Thoracic aorta (tissue), 2 donors: ENCODE measurements around the gene MRM1. TPM values are rescaled to one million over a fixed set of nuclear protein-coding genes. Genes with fewer than 3 reads are reported as not detected.

Experiments used
- ATAC-seq: fragments of 150-250 bp; one replicate; pipeline ENCODE4 v1.8.0; 2017; ENCODE audit warnings: low read depth; ENCODE audit not compliant: insufficient number of reproducible peaks, low FRiP score
- DNase-seq: peaks from one replicate; pipeline ENCODE4 v3.0.0-alpha.2; 2020; ENCODE audit warnings: low spot score
- H3K27ac ChIP-seq, 2 donors: fragments of 200-600 bp; sonication (generic); 1 replicate in 1 of 2; 2 replicates in 1 of 2; pipeline ENCODE4 v1.5.1; 2016; ENCODE audit warnings: mild to moderate bottlenecking in 2 of 2, moderate library complexity in 2 of 2
- H3K27me3 ChIP-seq: fragments of 200-600 bp; sonication (generic); replicated peaks from 2 replicates; pipeline ENCODE4 v1.6.0; 2016; ENCODE audit warnings: mild to moderate bottlenecking; ENCODE audit not compliant: insufficient read depth
- H3K36me3 ChIP-seq: fragments of 200-600 bp; sonication (generic); one replicate; pipeline ENCODE4 v1.5.1; 2016
- H3K4me1 ChIP-seq, 2 donors: fragments of 200-600 bp; sonication (generic); 1 replicate in 1 of 2; 2 replicates in 1 of 2; pipeline versions ENCODE4 v1.5.1 to v1.6.0; 2016; ENCODE audit warnings: low read depth in 2 of 2, mild to moderate bottlenecking in 1 of 2; ENCODE audit not compliant: control insufficient read depth in 1 of 2
- H3K4me3 ChIP-seq: fragments of 200-600 bp; sonication (generic); 2 replicates; pipeline ENCODE4 v1.5.1; 2016; ENCODE audit warnings: mild to moderate bottlenecking
- H3K9me3 ChIP-seq: fragments of 200-600 bp; sonication (generic); 2 replicates; pipeline ENCODE4 v1.5.1; 2016
- total RNA-seq, 2 donors: library from RNA; depleted of rRNA; stranded (reverse); fragments of >200 nt; gene quantifications; one replicate each; pipeline versions ENCODE4 v1.1.0 to v1.2.3, GENCODE V29; 2016
- TF ChIP-seq, protein P1 (sequence below): fragments of 200-600 bp; sonication (generic); IDR thresholded peaks from one replicate; pipeline ENCODE4 v1.5.1; 2019; ENCODE audit warnings: antibody characterized with exemption

MRM1 gene
- total RNA-seq, 2 donors from 2014 or later: 3.8 to 3.9 TPM

DNA sequence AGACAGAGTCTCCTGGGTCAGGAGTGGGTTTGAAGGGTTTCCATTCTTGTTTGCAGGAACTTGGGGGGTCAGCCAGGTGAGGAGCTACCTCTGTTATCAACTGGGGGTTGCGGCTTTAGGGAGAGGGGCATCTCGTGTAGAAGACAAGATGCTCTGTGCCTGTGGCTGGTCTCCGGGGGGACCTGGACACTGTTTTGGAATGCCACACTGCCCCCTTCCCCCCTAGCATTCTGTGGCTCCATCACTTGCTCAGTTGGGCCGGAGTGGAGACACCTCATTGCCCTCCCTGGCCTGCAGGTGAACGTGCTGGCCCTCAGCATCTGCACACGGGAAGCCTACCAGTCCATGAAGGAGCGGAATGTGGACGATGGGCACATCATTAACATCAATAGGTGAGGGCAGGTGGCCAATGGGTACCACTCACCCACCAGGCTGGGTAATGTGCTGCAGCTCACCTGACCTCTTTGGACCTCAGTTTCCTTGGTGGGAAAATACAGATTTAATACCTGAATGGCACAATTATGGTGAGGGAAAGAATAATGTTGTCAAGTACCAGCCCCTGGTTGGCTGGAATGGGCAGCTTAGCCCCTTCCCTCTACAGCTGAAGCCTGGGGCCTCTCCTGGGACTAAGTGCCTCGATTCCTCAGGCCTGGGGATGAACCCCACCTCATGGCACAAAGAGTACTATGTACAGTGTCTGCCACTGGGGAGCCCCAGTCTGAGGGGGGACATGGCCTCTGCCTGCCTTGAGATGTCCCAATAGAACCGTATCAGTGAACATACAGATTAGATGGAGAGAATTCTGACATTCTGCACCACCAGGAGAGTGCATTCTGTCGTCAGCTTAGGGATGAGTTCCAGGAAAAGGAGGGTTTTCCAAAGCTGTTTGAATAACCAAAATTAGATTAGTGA is 3.3 kb upstream of the MRM1 start:
- H3K36me3 ChIP-seq: no peaks in the 10 kb centered on the region
- DNase-seq: no peak
- TF ChIP-seq, protein P1, sequence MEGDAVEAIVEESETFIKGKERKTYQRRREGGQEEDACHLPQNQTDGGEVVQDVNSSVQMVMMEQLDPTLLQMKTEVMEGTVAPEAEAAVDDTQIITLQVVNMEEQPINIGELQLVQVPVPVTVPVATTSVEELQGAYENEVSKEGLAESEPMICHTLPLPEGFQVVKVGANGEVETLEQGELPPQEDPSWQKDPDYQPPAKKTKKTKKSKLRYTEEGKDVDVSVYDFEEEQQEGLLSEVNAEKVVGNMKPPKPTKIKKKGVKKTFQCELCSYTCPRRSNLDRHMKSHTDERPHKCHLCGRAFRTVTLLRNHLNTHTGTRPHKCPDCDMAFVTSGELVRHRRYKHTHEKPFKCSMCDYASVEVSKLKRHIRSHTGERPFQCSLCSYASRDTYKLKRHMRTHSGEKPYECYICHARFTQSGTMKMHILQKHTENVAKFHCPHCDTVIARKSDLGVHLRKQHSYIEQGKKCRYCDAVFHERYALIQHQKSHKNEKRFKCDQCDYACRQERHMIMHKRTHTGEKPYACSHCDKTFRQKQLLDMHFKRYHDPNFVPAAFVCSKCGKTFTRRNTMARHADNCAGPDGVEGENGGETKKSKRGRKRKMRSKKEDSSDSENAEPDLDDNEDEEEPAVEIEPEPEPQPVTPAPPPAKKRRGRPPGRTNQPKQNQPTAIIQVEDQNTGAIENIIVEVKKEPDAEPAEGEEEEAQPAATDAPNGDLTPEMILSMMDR: no peak

DNA sequence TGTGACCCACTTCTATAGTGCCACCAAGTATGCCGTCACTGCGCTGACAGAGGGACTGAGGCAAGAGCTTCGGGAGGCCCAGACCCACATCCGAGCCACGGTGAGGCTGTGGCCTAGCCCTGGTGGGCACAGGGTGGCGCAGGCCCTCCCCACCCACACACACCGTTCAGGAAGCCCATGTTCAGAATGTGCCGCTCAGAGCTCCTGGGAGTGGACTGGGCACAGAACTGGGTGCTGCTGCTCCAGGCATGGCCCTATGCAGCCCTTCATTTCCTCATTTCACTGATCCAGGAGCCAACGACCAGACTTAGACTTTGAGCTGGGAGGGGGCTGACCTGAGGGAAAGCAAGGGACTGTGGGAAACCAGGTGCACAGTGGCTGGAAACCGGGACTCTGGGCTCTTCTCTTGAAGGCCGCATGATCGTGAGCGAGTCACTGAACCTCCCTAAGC is 2.4 kb upstream of the MRM1 start:
- Histone ChIP-seq H3K9me3 (no peaks in the 10 kb centered on the region), H3K36me3 (no peaks in the 10 kb centered on the region), H3K4me1 (peaks cover 16 to 22% of the 10 kb centered on the region in 2 donors), H3K4me3 (no peak overlapping the region), H3K27me3 (no peaks in the 10 kb centered on the region), H3K27ac (no peak overlapping the region)
- no peak for ATAC-seq
- no peak for DNase-seq
- TF ChIP-seq, protein P1: no peak

More for the DNA sequence above, 3.3 kb upstream of the MRM1 start:
- Histone ChIP-seq H3K27me3 (no peaks in the 10 kb centered on the region), H3K4me3 (no peak overlapping the region), H3K27ac (no peak overlapping the region), H3K9me3 (no peaks in the 10 kb centered on the region), H3K4me1 (peaks cover 12 to 22% of the 10 kb centered on the region in 2 donors)
- ATAC-seq: no peak

DNA sequence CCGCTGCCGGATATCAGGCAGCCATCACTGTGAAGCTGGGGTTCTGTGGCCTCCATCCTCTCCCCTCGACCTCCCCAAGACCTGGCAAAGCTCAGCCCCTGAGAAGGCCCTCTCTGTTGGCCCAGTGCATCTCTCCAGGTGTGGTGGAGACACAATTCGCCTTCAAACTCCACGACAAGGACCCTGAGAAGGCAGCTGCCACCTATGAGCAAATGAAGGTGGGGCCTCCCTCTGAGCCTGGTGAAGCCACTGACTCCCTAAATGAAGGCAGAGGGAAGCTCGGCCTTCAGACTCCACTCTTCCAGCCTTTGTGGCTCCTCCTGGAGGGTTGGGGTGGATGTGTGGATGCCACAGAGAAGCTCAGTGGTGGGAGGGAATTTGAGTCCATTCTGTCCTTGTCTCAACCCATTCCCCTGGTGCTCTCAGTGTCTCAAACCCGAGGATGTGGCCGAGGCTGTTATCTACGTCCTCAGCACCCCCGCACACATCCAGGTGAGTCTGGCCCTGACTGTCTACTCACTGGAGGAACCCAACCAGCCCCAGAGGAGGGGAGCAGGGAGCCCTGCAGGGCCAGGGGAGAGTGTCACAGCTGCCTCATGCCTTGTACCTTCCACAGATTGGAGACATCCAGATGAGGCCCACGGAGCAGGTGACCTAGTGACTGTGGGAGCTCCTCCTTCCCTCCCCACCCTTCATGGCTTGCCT is 1.7 kb upstream of the MRM1 start:
- peaks cover 16 to 22% of the 10 kb centered on the region in 2 donors for H3K4me1 ChIP-seq
- H3K27me3 ChIP-seq: no peaks in the 10 kb centered on the region
- TF ChIP-seq, protein P1: no peak
- no peak overlapping the region for H3K4me3 ChIP-seq
- DNase-seq (no peak), ATAC-seq (no peak)
- no peaks in the 10 kb centered on the region for H3K9me3 ChIP-seq
- H3K27ac ChIP-seq: no peak overlapping the region
- no peaks in the 10 kb centered on the region for H3K36me3 ChIP-seq

DNA sequence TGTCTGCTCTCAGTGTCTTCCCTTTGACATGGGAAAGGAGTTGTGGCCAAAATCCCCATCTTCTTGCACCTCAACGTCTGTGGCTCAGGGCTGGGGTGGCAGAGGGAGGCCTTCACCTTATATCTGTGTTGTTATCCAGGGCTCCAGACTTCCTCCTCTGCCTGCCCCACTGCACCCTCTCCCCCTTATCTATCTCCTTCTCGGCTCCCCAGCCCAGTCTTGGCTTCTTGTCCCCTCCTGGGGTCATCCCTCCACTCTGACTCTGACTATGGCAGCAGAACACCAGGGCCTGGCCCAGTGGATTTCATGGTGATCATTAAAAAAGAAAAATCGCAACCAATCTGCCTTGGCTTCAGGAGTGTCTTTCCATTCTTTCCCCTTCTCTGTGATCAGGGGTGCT is 918 bp upstream of the MRM1 start:
- Histone ChIP-seq H3K4me3 (peak overlapping the region; percentile 79), H3K9me3 (no peaks in the 10 kb centered on the region), H3K27ac (peak overlapping the region; percentile 75 to 83), H3K27me3 (no peaks in the 10 kb centered on the region), H3K36me3 (no peaks in the 10 kb centered on the region), H3K4me1 (peaks cover 16 to 22% of the 10 kb centered on the region in 2 donors)
- TF ChIP-seq, protein P1: no peak
- ATAC-seq (no peak), DNase-seq (no peak)

DNA sequence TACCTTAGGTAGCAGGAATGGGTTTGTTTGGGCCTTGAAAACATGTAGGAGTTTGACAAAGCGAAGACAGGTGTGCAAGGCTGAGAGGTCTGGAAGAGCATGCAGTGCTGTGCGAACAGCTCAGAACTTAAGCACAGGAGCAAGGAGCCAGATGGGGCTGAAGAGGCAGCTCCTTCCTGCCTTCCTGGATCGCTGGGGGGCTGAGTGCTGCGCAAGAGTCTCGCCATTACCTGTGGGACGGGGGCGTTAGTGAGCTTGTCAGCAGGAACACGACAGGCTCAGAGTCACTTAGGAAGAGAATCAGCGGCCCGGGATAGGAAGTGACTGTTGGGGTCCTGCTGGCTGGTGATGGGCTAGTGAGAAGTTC is 464 bp upstream of the MRM1 start:
- no peak for ATAC-seq

More for the DNA sequence above, 464 bp upstream of the MRM1 start:
- Histone ChIP-seq H3K9me3 (no peaks in the 10 kb centered on the region), H3K27ac (peak overlapping the region; percentile 75 to 83), H3K36me3 (no peaks in the 10 kb centered on the region), H3K4me3 (peak overlapping the region; percentile 79), H3K27me3 (no peaks in the 10 kb centered on the region), H3K4me1 (peaks cover 16 to 22% of the 10 kb centered on the region in 2 donors)
- DNase-seq: no peak
- TF ChIP-seq, protein P1: no peak
